Activated effector memory CD4-positive, alpha-beta T cell treated with Interleukin-2 at 50 U/mL for 16 hours (primary cell): Measurements from ENCODE around the gene SLC13A3.

ENCODE experiments used
- DNase-seq: peaks from one replicate; pipeline ENCODE4 v3.0.0-alpha.2; 2020

Gene SLC13A3

GRCh38 chr20:46552460-46553420 lies 98.5 kb downstream of the SLC13A3 start:
- DNase-seq: no peak

GRCh38 chr20:46551522-46552381 lies 99.5 kb downstream of the SLC13A3 start:
- DNase-seq: no peak

- DNase-seq: no peak
Measured at GRCh38 chr20:46550461-46550860, 100.8 kb downstream of the SLC13A3 start, which contains the start of gene OCSTAMP. TSS of gene OCSTAMP (minus strand) at chr20:46550654. CDS start at chr20:46550560, 94 bp downstream.

GRCh38 chr20:46549188-46549972 lies 101.9 kb downstream of the SLC13A3 start:
- no peak for DNase-seq

- DNase-seq: no peak
Measured at GRCh38 chr20:46548688-46549087, 102.6 kb downstream of the SLC13A3 start.

- no peak for DNase-seq
Measured at GRCh38 chr20:46547995-46548394, 103.3 kb downstream of the SLC13A3 start.

GRCh38 chr20:46546936-46547335 lies 104.3 kb downstream of the SLC13A3 start:
- DNase-seq: no peak

- no peak for DNase-seq
Measured at GRCh38 chr20:46546298-46546697, 105.0 kb downstream of the SLC13A3 start.

GRCh38 chr20:46545827-46546138 lies 105.5 kb downstream of the SLC13A3 start:
- DNase-seq: no peak

- no peak for DNase-seq
Measured at GRCh38 chr20:46545077-46545826, 106.0 kb downstream of the SLC13A3 start.

GRCh38 chr20:46544576-46544975 lies 106.7 kb downstream of the SLC13A3 start:
- DNase-seq: no peak

- DNase-seq: no peak
Measured at GRCh38 chr20:46543959-46544358, 107.3 kb downstream of the SLC13A3 start.

- DNase-seq: no peak
Measured at GRCh38 chr20:46543033-46543432, 108.2 kb downstream of the SLC13A3 start.

- no peak for DNase-seq
Measured at GRCh38 chr20:46541229-46541935, 109.9 kb downstream of the SLC13A3 start.

- no peak for DNase-seq
Measured at GRCh38 chr20:46539113-46539512, 112.1 kb downstream of the SLC13A3 start.

- no peak for DNase-seq
Measured at GRCh38 chr20:46530640-46531039, 120.6 kb downstream of the SLC13A3 start.

- no peak for DNase-seq
Measured at GRCh38 chr20:46523696-46524328, 127.4 kb downstream of the SLC13A3 start.

- no peak for DNase-seq
Measured at GRCh38 chr20:46523108-46523507, 128.2 kb downstream of the SLC13A3 start.

GRCh38 chr20:46520976-46521579 lies 130.2 kb downstream of the SLC13A3 start:
- peak; percentile 16 for DNase-seq

- DNase-seq: no peak
Measured at GRCh38 chr20:46520540-46520939, 130.7 kb downstream of the SLC13A3 start.
